Raji (cell line): ENCODE results near the gene GPR39.

ENCODE experiments used
- POLR2A ChIP-seq: IDR thresholded peaks from 2 replicates; pipeline ENCODE4 v1.6.1; 2011; ENCODE audit warnings: low read depth, low read length, control low read depth; ENCODE audit not compliant: insufficient read depth

GPR39 gene

GRCh38 chr2:132416723-132417395 lies at the start of gene GPR39:
Gene GPR39, plus strand, starts transcription at chr2:132416805.
- TF ChIP-seq POLR2A, result no peak

GRCh38 chr2:132368191-132368590 lies 48.4 kb upstream of the GPR39 start:
- no peak for TF ChIP-seq POLR2A

GRCh38 chr2:132372276-132372675 lies 44.3 kb upstream of the GPR39 start:
- no peak for TF ChIP-seq POLR2A

- TF ChIP-seq POLR2A, result no peak
Observed at GRCh38 chr2:132373391-132374135, 43.0 kb upstream of the GPR39 start.

- TF ChIP-seq POLR2A, result no peak
Observed at GRCh38 chr2:132374151-132374550, 42.5 kb upstream of the GPR39 start.

GRCh38 chr2:132374551-132374950 lies 42.1 kb upstream of the GPR39 start:
- TF ChIP-seq POLR2A, result no peak

GRCh38 chr2:132374961-132375360 lies 41.6 kb upstream of the GPR39 start:
- no peak for TF ChIP-seq POLR2A

- TF ChIP-seq POLR2A, result no peak
Observed at GRCh38 chr2:132381376-132381775, 35.2 kb upstream of the GPR39 start.

- no peak for TF ChIP-seq POLR2A
Observed at GRCh38 chr2:132383956-132384355, 32.6 kb upstream of the GPR39 start.

GRCh38 chr2:132384491-132385151 lies 32.0 kb upstream of the GPR39 start:
- TF ChIP-seq POLR2A, result no peak

GRCh38 chr2:132387126-132387525 lies 29.5 kb upstream of the GPR39 start:
- TF ChIP-seq POLR2A, result no peak

- TF ChIP-seq POLR2A, result no peak
Observed at GRCh38 chr2:132390076-132390475, 26.5 kb upstream of the GPR39 start.

- TF ChIP-seq POLR2A, result no peak
Observed at GRCh38 chr2:132391378-132391777, 25.2 kb upstream of the GPR39 start.

GRCh38 chr2:132392221-132392620 lies 24.4 kb upstream of the GPR39 start:
- no peak for TF ChIP-seq POLR2A

GRCh38 chr2:132392879-132393278 lies 23.7 kb upstream of the GPR39 start:
- no peak for TF ChIP-seq POLR2A
